ENCODE data around the gene MRM2.

DNA sequence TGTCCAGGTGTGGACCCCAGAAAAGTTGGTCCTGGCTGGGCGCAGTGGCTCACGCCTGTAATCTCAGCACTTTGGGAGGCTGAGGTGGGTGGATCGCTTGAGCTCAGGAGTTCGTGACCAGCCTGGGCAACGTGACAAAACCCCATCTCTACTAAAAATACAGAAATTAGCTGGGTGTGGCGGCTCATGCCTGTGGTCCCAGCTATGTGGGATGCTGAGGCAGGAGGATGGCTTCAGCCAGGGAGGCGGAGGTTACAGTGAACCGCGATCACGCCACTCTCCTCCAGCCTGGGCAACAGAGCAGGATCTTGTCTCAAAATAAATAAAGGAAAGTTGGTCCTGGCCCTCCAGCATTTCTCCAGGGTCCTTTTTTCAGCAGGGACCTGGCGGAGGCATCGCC is 1.5 kb upstream of the MRM2 start:
- TF ChIP-seq EZH2phosphoT487 (IDR thresholded peaks at IDR 0.05; ENCODE audit: low read length): no peak
- TF ChIP-seq, protein P1, sequence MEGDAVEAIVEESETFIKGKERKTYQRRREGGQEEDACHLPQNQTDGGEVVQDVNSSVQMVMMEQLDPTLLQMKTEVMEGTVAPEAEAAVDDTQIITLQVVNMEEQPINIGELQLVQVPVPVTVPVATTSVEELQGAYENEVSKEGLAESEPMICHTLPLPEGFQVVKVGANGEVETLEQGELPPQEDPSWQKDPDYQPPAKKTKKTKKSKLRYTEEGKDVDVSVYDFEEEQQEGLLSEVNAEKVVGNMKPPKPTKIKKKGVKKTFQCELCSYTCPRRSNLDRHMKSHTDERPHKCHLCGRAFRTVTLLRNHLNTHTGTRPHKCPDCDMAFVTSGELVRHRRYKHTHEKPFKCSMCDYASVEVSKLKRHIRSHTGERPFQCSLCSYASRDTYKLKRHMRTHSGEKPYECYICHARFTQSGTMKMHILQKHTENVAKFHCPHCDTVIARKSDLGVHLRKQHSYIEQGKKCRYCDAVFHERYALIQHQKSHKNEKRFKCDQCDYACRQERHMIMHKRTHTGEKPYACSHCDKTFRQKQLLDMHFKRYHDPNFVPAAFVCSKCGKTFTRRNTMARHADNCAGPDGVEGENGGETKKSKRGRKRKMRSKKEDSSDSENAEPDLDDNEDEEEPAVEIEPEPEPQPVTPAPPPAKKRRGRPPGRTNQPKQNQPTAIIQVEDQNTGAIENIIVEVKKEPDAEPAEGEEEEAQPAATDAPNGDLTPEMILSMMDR (IDR thresholded peaks at IDR 0.05; ENCODE audit: low read length): no peak
